Stimulated activated naive CD4-positive, alpha-beta T cell treated with Interleukin-2 at 50 U/mL for 16 hours (primary cell): ENCODE data around the gene LNPEP.

Source experiments
- DNase-seq: peaks from one replicate; lab custom pipeline; 2025; lab: John Stamatoyannopoulos, UW

Gene LNPEP

GRCh38 chr5:96935559-96936430, at the start of gene LNPEP:
LNPEP (plus strand) TSS chr5:96936080; CDS start chr5:96936156, 76 bp downstream.
- peak; percentile 94 for DNase-seq

- DNase-seq = peak; percentile 9
Measured at GRCh38 chr5:96893342-96893741, 42.5 kb upstream of the LNPEP start.

GRCh38 chr5:96896276-96896675, 39.6 kb upstream of the LNPEP start:
- DNase-seq = peak; percentile 12

GRCh38 chr5:96896806-96897205, 39.1 kb upstream of the LNPEP start:
- no peak for DNase-seq

GRCh38 chr5:96901384-96901783, 34.5 kb upstream of the LNPEP start:
- DNase-seq = no peak

- DNase-seq = no peak
Measured at GRCh38 chr5:96901841-96902240, 34.0 kb upstream of the LNPEP start.

GRCh38 chr5:96902876-96903275, 33.0 kb upstream of the LNPEP start:
- no peak for DNase-seq

GRCh38 chr5:96903300-96903699, 32.6 kb upstream of the LNPEP start:
- no peak for DNase-seq

GRCh38 chr5:96904054-96904931, 31.6 kb upstream of the LNPEP start:
- DNase-seq = no peak

GRCh38 chr5:96905864-96906263, 30.0 kb upstream of the LNPEP start:
- no peak for DNase-seq

GRCh38 chr5:96909003-96909402, 26.9 kb upstream of the LNPEP start:
- DNase-seq = no peak

GRCh38 chr5:96909435-96909834, 26.4 kb upstream of the LNPEP start:
- no peak for DNase-seq

GRCh38 chr5:96911139-96911538, 24.7 kb upstream of the LNPEP start:
- no peak for DNase-seq

- DNase-seq = no peak
Measured at GRCh38 chr5:96913233-96913632, 22.6 kb upstream of the LNPEP start.

GRCh38 chr5:96919754-96920197, 16.1 kb upstream of the LNPEP start:
- DNase-seq = peak; percentile 12

GRCh38 chr5:96920744-96921355, 15.0 kb upstream of the LNPEP start:
- no peak for DNase-seq

GRCh38 chr5:96922499-96923244, 13.2 kb upstream of the LNPEP start:
- no peak for DNase-seq

- DNase-seq = no peak
Measured at GRCh38 chr5:96924016-96924443, 11.8 kb upstream of the LNPEP start.

- no peak for DNase-seq
Measured at GRCh38 chr5:96926276-96926675, 9.6 kb upstream of the LNPEP start.

- DNase-seq = no peak
Measured at GRCh38 chr5:96927008-96927407, 8.9 kb upstream of the LNPEP start.

- no peak for DNase-seq
Measured at GRCh38 chr5:96928931-96929708, 6.8 kb upstream of the LNPEP start.
